Smooth muscle cell (in vitro differentiated cells): ENCODE measurements around the gene ATG5. TPM values are rescaled to one million over a fixed set of nuclear protein-coding genes. Genes with fewer than 3 reads are reported as not detected.

ENCODE experiments used
- DNase-seq: peaks from one replicate; lab custom pipeline; 2025; ENCODE audit not compliant: unreplicated experiment; lab: John Stamatoyannopoulos, UW
- H2AFZ ChIP-seq: fragments of 200-600 bp; sonication (generic); 2 replicates; pipeline ENCODE4 v1.6.0; 2016; ENCODE audit warnings: antibody characterized with exemption, low read depth, mild to moderate bottlenecking
- H3F3A ChIP-seq: fragments of 200-600 bp; sonication (generic); 2 replicates; pipeline ENCODE4 v1.6.0; 2017; ENCODE audit warnings: antibody characterized with exemption, low read depth
- H3K27ac ChIP-seq: fragments of 200-600 bp; sonication (generic); 2 replicates; pipeline ENCODE4 v1.5.1; 2016; ENCODE audit warnings: low read depth, mild to moderate bottlenecking
- H3K27me3 ChIP-seq: fragments of 200-600 bp; sonication (generic); 2 replicates; pipeline ENCODE4 v1.6.1; 2016; ENCODE audit warnings: low read depth, mild to moderate bottlenecking
- H3K36me3 ChIP-seq: fragments of 200-600 bp; sonication (generic); 2 replicates; pipeline ENCODE4 v1.5.1; 2016; ENCODE audit warnings: low read depth
- H3K4me1 ChIP-seq: fragments of 200-600 bp; sonication (generic); 2 replicates; pipeline ENCODE4 v1.5.1; 2016; ENCODE audit warnings: low read depth
- H3K4me2 ChIP-seq: fragments of 200-600 bp; sonication (generic); 2 replicates; pipeline ENCODE4 v1.6.0; 2016; ENCODE audit warnings: mild to moderate bottlenecking
- H3K4me3 ChIP-seq: fragments of 200-600 bp; sonication (generic); 2 replicates; pipeline ENCODE4 v1.5.1; 2016; ENCODE audit warnings: mild to moderate bottlenecking
- H3K79me2 ChIP-seq: fragments of 200-600 bp; sonication (generic); 2 replicates; pipeline ENCODE4 v1.6.0; 2016; ENCODE audit warnings: low read depth, mild to moderate bottlenecking
- H3K9ac ChIP-seq: fragments of 200-600 bp; sonication (generic); 2 replicates; pipeline ENCODE4 v1.6.0; 2016; ENCODE audit warnings: low read depth
- H3K9me3 ChIP-seq: fragments of 200-600 bp; sonication (generic); replicated peaks from 2 replicates; pipeline ENCODE4 v1.5.1; 2016; ENCODE audit warnings: low read depth
- H4K20me1 ChIP-seq: fragments of 200-600 bp; sonication (generic); 2 replicates; pipeline ENCODE4 v1.6.0; 2016; ENCODE audit warnings: low read depth
- CTCF ChIP-seq: fragments of 200-600 bp; sonication (generic); IDR thresholded peaks from 2 replicates; pipeline ENCODE4 v1.5.1; 2017; ENCODE audit warnings: borderline replicate concordance, mild to moderate bottlenecking, antibody characterized with exemption; ENCODE audit not compliant: insufficient read depth, poor library complexity, severe bottlenecking
- WGBS: methylation state at CpG from one replicate; pipeline ENCODE4 v1.1.7; 2016; ENCODE audit warnings: low lambda C conversion rate; 5-methylcytosine and 5-hydroxymethylcytosine counted together
- polyA plus RNA-seq: library from polyadenylated mRNA; unstranded; fragments of >200 nt; fragmentation: Nextera tagmentation; extraction: Ambion mirVana; gene quantifications from 2 replicates; pipeline ENCODE4 v1.2.1, GENCODE V29; 2016
- total RNA-seq: library from RNA; depleted of rRNA; stranded (reverse); fragments of >200 nt; gene quantifications from 2 replicates; pipeline ENCODE4 v1.2.3, GENCODE V29; 2014

ATG5 gene
- total and polyA plus RNA-seq, 2 experiments from 2014 or later = 33.7 to 34.4 TPM

GRCh38 chr6:106290032-106290431 is 35.5 kb downstream of the ATG5 start:
- DNase-seq = no peak
- Histone ChIP-seq H3K9ac (no peak overlapping the region), H3K9me3 (peaks cover 12% of the 10 kb centered on the region), H3F3A (no peaks in the 10 kb centered on the region), H3K27me3 (no peaks in the 10 kb centered on the region), H3K79me2 (peaks cover 39% of the 10 kb centered on the region), H3K27ac (no peak overlapping the region), H3K4me2 (no peak overlapping the region), H3K36me3 (peaks cover 24% of the 10 kb centered on the region), H2AFZ (no peak overlapping the region), H4K20me1 (peaks cover 28% of the 10 kb centered on the region), H3K4me3 (no peak overlapping the region), H3K4me1 (no peaks in the 10 kb centered on the region)
- no peak for TF ChIP-seq CTCF
- 99% methylated on average over 4 of the region's 4 CpGs for WGBS

- no peak overlapping the region for H3K9ac ChIP-seq
- peaks cover 17% of the 10 kb centered on the region for H3K36me3 ChIP-seq
- no peak overlapping the region for H3K27ac ChIP-seq
- 68% methylated on average over 1 of the region's 1 CpG for WGBS
- no peak for TF ChIP-seq CTCF
- H2AFZ ChIP-seq = no peak overlapping the region
- peaks cover 37% of the 10 kb centered on the region for H4K20me1 ChIP-seq
- H3K27me3 ChIP-seq = no peaks in the 10 kb centered on the region
- H3K4me3 ChIP-seq = no peak overlapping the region
- peaks cover 42% of the 10 kb centered on the region for H3K79me2 ChIP-seq
- no peak for DNase-seq
- H3F3A ChIP-seq = no peaks in the 10 kb centered on the region
- H3K9me3 ChIP-seq = peaks cover 9% of the 10 kb centered on the region
- no peaks in the 10 kb centered on the region for H3K4me1 ChIP-seq
- no peak overlapping the region for H3K4me2 ChIP-seq
Measured at GRCh38 chr6:106287215-106287614, 38.3 kb downstream of the ATG5 start.

GRCh38 chr6:106286746-106287145 is 38.8 kb downstream of the ATG5 start:
- H3K27me3 ChIP-seq = no peaks in the 10 kb centered on the region
- no peak overlapping the region for H3K4me3 ChIP-seq
- H3K9me3 ChIP-seq = peaks cover 9% of the 10 kb centered on the region
- no peak overlapping the region for H2AFZ ChIP-seq
- peaks cover 42% of the 10 kb centered on the region for H3K79me2 ChIP-seq
- WGBS = 89% methylated on average over 1 of the region's 1 CpG
- H3K4me2 ChIP-seq = no peak overlapping the region
- no peak for DNase-seq
- no peak for TF ChIP-seq CTCF
- no peaks in the 10 kb centered on the region for H3F3A ChIP-seq
- H3K27ac ChIP-seq = no peak overlapping the region
- no peak overlapping the region for H3K9ac ChIP-seq
- H3K4me1 ChIP-seq = no peaks in the 10 kb centered on the region
- H4K20me1 ChIP-seq = peaks cover 42% of the 10 kb centered on the region
- peaks cover 12% of the 10 kb centered on the region for H3K36me3 ChIP-seq

DNA sequence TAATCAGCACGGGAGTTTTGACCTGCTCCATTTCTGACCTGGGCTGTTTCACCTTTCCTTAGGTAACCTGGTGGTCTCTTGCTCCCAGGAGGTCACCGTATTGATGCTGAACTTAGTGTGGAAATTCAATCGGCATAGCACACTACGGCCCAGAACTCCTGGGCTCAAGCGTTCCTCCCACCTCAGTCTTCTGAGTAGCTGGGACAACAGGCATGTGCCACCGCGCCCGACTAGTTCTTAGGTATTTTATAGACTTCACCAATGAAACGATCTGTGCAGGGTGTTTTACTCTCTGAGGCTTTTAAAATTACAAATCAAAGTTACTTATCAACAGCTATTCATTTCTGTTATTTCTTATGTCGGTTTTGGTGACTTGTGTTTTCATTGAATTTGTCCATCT is 42.1 kb downstream of the ATG5 start:
- no peak overlapping the region for H3K4me3 ChIP-seq
- peaks cover 37% of the 10 kb centered on the region for H4K20me1 ChIP-seq
- H3F3A ChIP-seq = no peaks in the 10 kb centered on the region
- no peak for TF ChIP-seq CTCF
- no peak overlapping the region for H3K4me2 ChIP-seq
- no peak overlapping the region for H3K27ac ChIP-seq
- H3K79me2 ChIP-seq = peaks cover 43% of the 10 kb centered on the region
- no peaks in the 10 kb centered on the region for H3K9me3 ChIP-seq
- WGBS = 98% methylated on average over 10 of the region's 10 CpGs
- no peak overlapping the region for H2AFZ ChIP-seq
- H3K9ac ChIP-seq = no peak overlapping the region
- peaks cover 4% of the 10 kb centered on the region for H3K4me1 ChIP-seq
- H3K27me3 ChIP-seq = no peaks in the 10 kb centered on the region
- no peaks in the 10 kb centered on the region for H3K36me3 ChIP-seq
- DNase-seq = no peak
